NCI-H460 (cell line): ENCODE data around the gene NLN. TPM values are rescaled to one million over a fixed set of nuclear protein-coding genes. Genes with fewer than 3 reads are reported as not detected.
"Not testable (repeated sequence)": the region's sequence is repeated elsewhere in the genome, so short reads cannot be mapped to it uniquely, and the experiment has no call there.

ENCODE experiments used
- DNase-seq: peaks from one replicate; pipeline ENCODE4 v3.0.0-alpha.2; 2016; ENCODE audit warnings: low read depth; ENCODE audit errors: extremely low read depth
- total RNA-seq: library from RNA; depleted of rRNA; stranded (reverse); fragments of >200 nt; shearing (Covaris generic); gene quantifications from 2 replicates; pipeline ENCODE4 v1.2.3, GENCODE V29; 2014

NLN gene
- total RNA-seq, 1 experiment from 2014 or later = 89.5 TPM

- DNase-seq = no peak
These were observed 47.5 kb downstream of the NLN start for GRCh38 chr5:65769539-65769938.

GRCh38 chr5:65771266-65771665 is 49.3 kb downstream of the NLN start:
- no peak for DNase-seq

- not testable (repeated sequence) for DNase-seq
These were observed 51.0 kb downstream of the NLN start for GRCh38 chr5:65772963-65773362.

- no peak for DNase-seq
These were observed 52.3 kb downstream of the NLN start for GRCh38 chr5:65774346-65774745.

GRCh38 chr5:65775476-65775875 is 53.5 kb downstream of the NLN start:
- no peak for DNase-seq

GRCh38 chr5:65776441-65777141 is 54.6 kb downstream of the NLN start:
- no peak for DNase-seq

DNA sequence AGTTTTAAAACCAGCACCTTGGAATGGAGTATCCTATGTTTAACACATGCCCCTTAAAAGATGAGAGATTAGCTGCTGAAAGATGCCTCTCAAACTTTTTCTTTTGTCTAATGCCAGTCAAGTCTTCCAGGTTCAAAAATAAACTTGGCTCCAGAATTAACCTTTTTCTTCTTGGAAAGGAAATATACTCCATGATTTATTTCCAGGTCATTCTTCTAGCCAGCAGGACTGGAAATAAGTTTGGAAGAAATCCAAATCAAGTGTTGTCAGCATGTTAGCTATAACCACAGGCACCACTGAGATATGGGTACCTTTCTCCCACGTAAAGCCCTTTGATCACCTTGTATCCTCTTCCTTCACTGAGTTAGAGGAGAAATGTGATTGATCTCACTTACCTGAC is 56.1 kb downstream of the NLN start:
- DNase-seq = no peak

DNA sequence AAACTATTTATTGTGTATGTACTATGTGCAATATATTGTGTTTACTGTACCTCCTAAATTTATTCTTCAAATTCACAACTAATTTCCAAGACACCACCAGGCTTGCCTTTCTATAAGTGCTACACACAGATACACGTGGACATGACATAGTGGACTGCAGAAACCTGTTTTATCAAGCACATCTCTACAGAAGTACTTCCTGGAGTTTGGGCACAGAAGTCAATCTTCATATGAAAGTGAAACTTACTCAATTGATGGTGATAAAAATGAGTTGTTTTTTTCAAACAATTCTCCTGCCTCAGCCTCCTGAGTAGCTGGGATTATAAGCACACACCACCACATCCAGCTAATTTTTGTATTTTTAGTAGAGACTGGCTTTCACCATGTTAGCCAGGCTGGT is 57.6 kb downstream of the NLN start:
- no peak for DNase-seq

DNA sequence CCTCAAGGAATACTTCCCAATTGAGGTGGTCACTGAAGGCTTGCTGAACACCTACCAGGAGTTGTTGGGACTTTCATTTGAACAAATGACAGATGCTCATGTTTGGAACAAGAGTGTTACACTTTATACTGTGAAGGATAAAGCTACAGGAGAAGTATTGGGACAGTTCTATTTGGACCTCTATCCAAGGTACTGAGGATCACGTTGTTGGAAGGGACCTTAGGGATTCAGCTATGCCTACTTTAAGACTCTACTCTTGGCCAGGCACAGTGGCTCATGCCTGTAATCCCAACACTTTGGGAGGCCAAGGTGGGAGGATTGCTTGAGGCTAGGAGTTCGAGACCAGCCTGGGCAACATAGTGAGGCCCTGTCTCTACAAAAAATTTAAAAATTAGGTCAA is 66.3 kb downstream of the NLN start:
- not testable (repeated sequence) for DNase-seq

DNA sequence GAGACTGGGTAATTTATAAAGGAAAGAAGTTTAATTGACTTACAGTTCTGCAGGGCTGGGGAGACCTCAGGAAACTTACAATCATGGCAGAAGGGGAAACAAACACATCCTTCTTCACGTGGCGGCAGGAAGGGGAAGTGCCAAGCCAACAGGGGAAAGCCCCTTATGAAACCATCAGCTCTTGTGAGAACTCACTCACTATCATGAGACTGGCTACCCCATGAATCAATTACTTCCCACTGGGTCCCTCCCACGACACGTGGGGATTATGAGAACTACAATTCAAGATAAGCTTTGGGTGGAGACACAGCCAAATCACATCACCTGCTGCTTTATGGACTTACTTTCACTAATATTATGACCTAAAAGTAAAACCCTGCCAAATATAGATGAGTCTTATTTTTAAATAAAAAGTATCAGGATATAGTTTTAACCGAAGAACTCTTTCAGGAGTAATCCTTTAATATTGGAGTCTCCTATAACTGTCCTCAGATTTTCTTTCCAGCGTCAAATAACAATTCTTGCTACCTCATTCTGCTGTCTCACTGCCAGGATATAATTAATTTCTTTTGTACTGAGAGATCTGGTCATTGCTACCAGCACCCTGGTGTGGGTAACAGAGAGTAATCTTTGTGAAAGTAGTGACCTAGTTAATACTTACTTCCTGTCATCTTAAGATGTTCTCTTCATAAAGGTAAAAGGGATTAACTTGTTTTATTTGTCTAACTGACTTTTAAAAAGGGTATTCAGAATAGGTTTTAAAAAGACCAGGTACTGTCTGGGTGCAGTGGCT is 68.6 kb downstream of the NLN start:
- DNase-seq = no peak

DNA sequence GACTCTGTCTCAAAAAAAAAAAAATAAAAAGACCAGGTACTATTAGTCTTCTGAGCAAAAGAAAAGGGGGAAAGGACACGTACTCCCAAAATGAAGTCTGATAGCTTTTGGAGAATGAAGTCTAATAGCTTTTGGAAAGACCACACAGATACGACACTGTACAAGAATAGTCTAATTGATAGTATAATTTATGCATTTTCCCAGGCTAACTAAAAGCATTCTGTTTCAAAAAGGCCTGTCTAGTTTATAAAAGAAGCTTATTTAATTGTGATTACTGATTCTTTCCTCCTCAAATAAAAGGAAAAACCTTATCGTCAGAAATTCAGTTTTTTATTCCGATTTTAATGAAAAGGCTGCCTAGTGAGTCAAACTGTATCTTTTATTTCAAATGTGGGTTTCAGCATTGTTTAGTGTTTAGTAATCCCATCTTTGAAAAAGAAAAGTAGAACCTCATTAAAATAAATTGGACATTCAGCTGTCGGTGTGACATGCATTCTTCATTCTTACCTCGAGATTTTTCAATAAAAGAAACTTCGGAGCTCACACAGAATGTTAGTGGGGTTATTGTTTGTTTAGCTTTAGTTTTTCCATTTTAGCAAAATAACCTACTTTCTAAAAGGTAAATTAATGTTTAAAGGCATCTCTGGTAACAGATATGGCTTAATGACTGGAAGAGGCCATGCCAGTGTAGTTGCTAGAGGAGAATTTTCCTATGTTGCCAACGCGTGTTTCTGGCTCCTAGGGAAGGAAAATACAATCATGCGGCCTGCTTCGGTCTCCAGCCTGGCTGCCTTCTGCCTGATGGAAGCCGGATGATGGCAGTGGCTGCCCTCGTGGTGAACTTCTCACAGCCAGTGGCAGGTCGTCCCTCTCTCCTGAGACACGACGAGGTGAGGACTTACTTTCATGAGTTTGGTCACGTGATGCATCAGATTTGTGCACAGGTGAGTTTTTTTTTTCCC is 70.0 kb downstream of the NLN start:
- DNase-seq = no peak

GRCh38 chr5:65796269-65796668 is 74.3 kb downstream of the NLN start:
- no peak for DNase-seq

GRCh38 chr5:65796751-65797316 is 74.8 kb downstream of the NLN start:
- DNase-seq = no peak

DNA sequence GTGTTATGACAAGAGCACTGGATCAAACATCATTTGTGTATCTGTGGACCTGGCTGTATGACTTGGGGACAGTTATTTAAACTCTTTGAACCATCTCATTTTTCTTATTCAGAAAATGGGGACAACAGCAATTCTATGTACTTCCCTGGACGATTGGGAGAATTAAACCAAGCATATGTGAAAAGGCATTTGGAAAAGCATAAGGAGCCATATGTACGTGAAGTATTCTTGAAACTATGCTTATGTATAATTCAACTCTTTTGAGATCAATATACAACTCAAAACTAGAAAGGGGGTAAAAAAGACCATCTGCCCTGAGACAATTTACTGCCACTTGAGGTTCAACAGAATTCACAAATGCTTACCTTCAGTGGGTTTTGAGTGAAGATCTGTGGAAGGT is 75.5 kb downstream of the NLN start:
- DNase-seq = no peak

DNA sequence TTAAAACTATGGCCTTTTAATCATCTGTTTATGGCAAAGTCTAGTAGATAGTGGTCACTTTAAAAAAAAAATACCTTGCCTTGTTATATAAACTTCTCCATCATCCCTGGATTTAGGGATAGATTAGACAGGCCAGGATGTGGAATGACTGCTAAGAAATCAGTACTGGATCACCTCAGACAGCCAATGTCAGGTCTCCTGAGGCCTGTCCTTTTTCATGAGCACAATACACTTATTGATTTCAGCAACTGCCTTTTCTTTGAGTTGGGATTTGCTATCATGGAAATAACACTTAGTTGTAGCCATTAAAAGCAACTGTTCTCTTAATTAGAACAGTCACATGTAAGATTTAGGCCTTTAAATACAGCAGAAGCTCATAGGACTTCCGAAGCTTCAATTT is 77.9 kb downstream of the NLN start:
- no peak for DNase-seq

- no peak for DNase-seq
These were observed 78.8 kb downstream of the NLN start for GRCh38 chr5:65800775-65801174.

DNA sequence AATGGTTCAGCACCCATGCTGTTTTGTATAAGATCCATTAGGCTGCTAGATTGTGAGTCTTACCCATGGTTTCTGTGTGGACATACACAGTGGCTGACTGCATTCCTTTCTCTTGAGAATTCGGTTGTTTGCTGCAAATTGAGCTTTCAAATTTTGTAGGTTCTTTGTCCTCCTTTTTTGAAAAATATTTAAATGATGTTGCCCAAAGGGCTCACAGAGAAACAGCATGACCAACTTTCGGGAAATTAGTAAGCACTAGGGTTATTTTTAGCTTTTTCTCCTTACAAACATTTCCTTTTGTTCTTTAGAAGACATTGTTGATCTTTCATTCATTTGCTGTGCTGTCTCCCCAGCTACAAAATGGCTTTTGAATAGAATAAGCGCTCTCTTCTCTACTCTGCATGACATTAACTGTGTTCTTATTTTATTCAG is 79.4 kb downstream of the NLN start:
- no peak for DNase-seq

DNA sequence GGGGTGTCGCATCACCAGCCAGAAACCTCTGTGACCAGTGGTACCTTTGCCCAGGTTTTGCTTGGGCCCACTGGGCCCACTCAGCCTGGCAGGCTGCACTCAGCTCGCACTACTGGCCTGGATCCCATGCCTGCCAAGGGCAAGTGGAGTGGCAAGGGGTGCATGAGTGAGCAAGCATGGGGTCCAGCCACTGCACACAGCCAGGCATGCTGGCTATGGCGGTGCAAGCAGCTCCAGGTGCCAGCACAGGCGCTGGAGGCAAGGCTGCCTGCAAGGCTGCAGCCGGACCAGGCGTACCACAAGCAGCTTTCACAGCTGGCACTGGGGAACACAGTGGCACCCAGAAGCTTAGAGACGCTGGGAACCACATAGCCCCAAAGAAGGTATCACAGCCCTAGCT is 80.1 kb downstream of the NLN start:
- DNase-seq = no peak

GRCh38 chr5:65802820-65803219 is 80.8 kb downstream of the NLN start:
- DNase-seq = no peak

- DNase-seq = no peak
These were observed 81.8 kb downstream of the NLN start for GRCh38 chr5:65803699-65804391.
